ENCODE results near the gene NHERF1.

NHERF1 gene

GRCh38 chr17:74749279-74750038 is 1.0 kb downstream of the NHERF1 start:
- Mint-ChIP-seq H3K4me3 (peak overlapping the region; percentile 96), H3K27ac (peak overlapping the region; percentile 90), H3K27me3 (no peaks in the 10 kb centered on the region), H3K9me3 (no peaks in the 10 kb centered on the region), H3K36me3 (peaks cover 8% of the 10 kb centered on the region), H3K4me1 (peaks cover 44% of the 10 kb centered on the region)
- DNase-seq (ENCODE audit: low spot score in 2 of 2) (no peak), ATAC-seq (ENCODE audit: low read depth) (peak; percentile 1)

GRCh38 chr17:74750039-74750326 is 1.6 kb downstream of the NHERF1 start:
- ATAC-seq (ENCODE audit: low read depth) (no peak), DNase-seq (ENCODE audit: low spot score in 2 of 2) (no peak)
- H3K9me3 Mint-ChIP-seq = no peaks in the 10 kb centered on the region
- peaks cover 40% of the 10 kb centered on the region for H3K4me1 Mint-ChIP-seq
- H3K4me3 Mint-ChIP-seq = peak overlapping the region; percentile 96
- H3K36me3 Mint-ChIP-seq = peaks cover 8% of the 10 kb centered on the region
- H3K27ac Mint-ChIP-seq = peak overlapping the region; percentile 90
- H3K27me3 Mint-ChIP-seq = no peaks in the 10 kb centered on the region

- no peak for DNase-seq (ENCODE audit: low spot score in 2 of 2)
- Mint-ChIP-seq H3K36me3 (peaks cover 8% of the 10 kb centered on the region), H3K4me3 (peak overlapping the region; percentile 96), H3K9me3 (no peaks in the 10 kb centered on the region), H3K27ac (no peak overlapping the region), H3K4me1 (peaks cover 43% of the 10 kb centered on the region), H3K27me3 (no peaks in the 10 kb centered on the region)
- ATAC-seq (ENCODE audit: low read depth) = no peak
Observed at GRCh38 chr17:74750327-74751069, 2.1 kb downstream of the NHERF1 start.

GRCh38 chr17:74752415-74752814 is 4.0 kb downstream of the NHERF1 start:
- H3K27ac Mint-ChIP-seq = peak overlapping the region; percentile 12
- peak overlapping the region; percentile 4 for H3K4me3 Mint-ChIP-seq
- DNase-seq (ENCODE audit: low spot score in 2 of 2) (no peak), ATAC-seq (ENCODE audit: low read depth) (no peak)
- H3K9me3 Mint-ChIP-seq = no peaks in the 10 kb centered on the region
- no peaks in the 10 kb centered on the region for H3K27me3 Mint-ChIP-seq
- peaks cover 8% of the 10 kb centered on the region for H3K36me3 Mint-ChIP-seq
- peaks cover 45% of the 10 kb centered on the region for H3K4me1 Mint-ChIP-seq

- ATAC-seq (ENCODE audit: low read depth) = no peak
- H3K9me3 Mint-ChIP-seq = no peaks in the 10 kb centered on the region
- no peaks in the 10 kb centered on the region for H3K27me3 Mint-ChIP-seq
- DNase-seq (ENCODE audit: low spot score in 2 of 2) = no peak
- no peak overlapping the region for H3K27ac Mint-ChIP-seq
- H3K4me1 Mint-ChIP-seq = peaks cover 48% of the 10 kb centered on the region
- H3K36me3 Mint-ChIP-seq = peaks cover 8% of the 10 kb centered on the region
- H3K4me3 Mint-ChIP-seq = no peak overlapping the region
Observed at GRCh38 chr17:74752822-74753401, 4.5 kb downstream of the NHERF1 start.

- peaks cover 8% of the 10 kb centered on the region for H3K36me3 Mint-ChIP-seq
- peaks cover 61% of the 10 kb centered on the region for H3K4me1 Mint-ChIP-seq
- H3K27ac Mint-ChIP-seq = no peak overlapping the region
- no peak for DNase-seq (ENCODE audit: low spot score in 2 of 2)
- no peak overlapping the region for H3K4me3 Mint-ChIP-seq
- no peak for ATAC-seq (ENCODE audit: low read depth)
- H3K9me3 Mint-ChIP-seq = no peaks in the 10 kb centered on the region
- H3K27me3 Mint-ChIP-seq = no peaks in the 10 kb centered on the region
Observed at GRCh38 chr17:74754832-74755231, 6.4 kb downstream of the NHERF1 start.

- Mint-ChIP-seq H3K36me3 (peaks cover 8% of the 10 kb centered on the region), H3K4me3 (no peak overlapping the region), H3K9me3 (no peaks in the 10 kb centered on the region), H3K27ac (no peak overlapping the region), H3K27me3 (no peaks in the 10 kb centered on the region), H3K4me1 (peaks cover 56% of the 10 kb centered on the region)
- ATAC-seq (ENCODE audit: low read depth) (no peak), DNase-seq (ENCODE audit: low spot score in 2 of 2) (no peak)
Observed at GRCh38 chr17:74755533-74755932, 7.1 kb downstream of the NHERF1 start.

- no peak overlapping the region for H3K4me3 Mint-ChIP-seq
- H3K9me3 Mint-ChIP-seq = no peaks in the 10 kb centered on the region
- H3K27ac Mint-ChIP-seq = no peak overlapping the region
- H3K27me3 Mint-ChIP-seq = no peaks in the 10 kb centered on the region
- DNase-seq (ENCODE audit: low spot score in 2 of 2) (no peak), ATAC-seq (ENCODE audit: low read depth) (no peak)
- peaks cover 48% of the 10 kb centered on the region for H3K4me1 Mint-ChIP-seq
- H3K36me3 Mint-ChIP-seq = peaks cover 4% of the 10 kb centered on the region
Observed at GRCh38 chr17:74756891-74757290, 8.5 kb downstream of the NHERF1 start.

- no peaks in the 10 kb centered on the region for H3K9me3 Mint-ChIP-seq
- no peak overlapping the region for H3K4me3 Mint-ChIP-seq
- H3K27ac Mint-ChIP-seq = no peak overlapping the region
- peaks cover 2% of the 10 kb centered on the region for H3K36me3 Mint-ChIP-seq
- DNase-seq (ENCODE audit: low spot score in 2 of 2) (no peak), ATAC-seq (ENCODE audit: low read depth) (no peak)
- H3K27me3 Mint-ChIP-seq = no peaks in the 10 kb centered on the region
- H3K4me1 Mint-ChIP-seq = peaks cover 44% of the 10 kb centered on the region
Observed at GRCh38 chr17:74757502-74757901, 9.1 kb downstream of the NHERF1 start.

GRCh38 chr17:74757931-74758847 is 9.8 kb downstream of the NHERF1 start:
- no peaks in the 10 kb centered on the region for H3K27me3 Mint-ChIP-seq
- H3K9me3 Mint-ChIP-seq = no peaks in the 10 kb centered on the region
- H3K4me1 Mint-ChIP-seq = peaks cover 40% of the 10 kb centered on the region
- H3K27ac Mint-ChIP-seq = peak overlapping the region; percentile 50
- peak overlapping the region; percentile 63 for H3K4me3 Mint-ChIP-seq
- DNase-seq (ENCODE audit: low spot score in 2 of 2) (no peak), ATAC-seq (ENCODE audit: low read depth) (no peak)
- H3K36me3 Mint-ChIP-seq = no peaks in the 10 kb centered on the region

- Mint-ChIP-seq H3K9me3 (no peaks in the 10 kb centered on the region), H3K27me3 (no peaks in the 10 kb centered on the region), H3K36me3 (no peaks in the 10 kb centered on the region), H3K27ac (peak overlapping the region; percentile 50), H3K4me3 (peak overlapping the region; percentile 63), H3K4me1 (peaks cover 36% of the 10 kb centered on the region)
- DNase-seq (ENCODE audit: low spot score in 2 of 2) = no peak
- ATAC-seq (ENCODE audit: low read depth) = peak; percentile 50
Observed at GRCh38 chr17:74758848-74759168, 10.4 kb downstream of the NHERF1 start.

GRCh38 chr17:74759243-74759801 is 10.9 kb downstream of the NHERF1 start:
- Mint-ChIP-seq H3K27me3 (no peaks in the 10 kb centered on the region), H3K9me3 (no peaks in the 10 kb centered on the region), H3K27ac (peak overlapping the region; percentile 50), H3K4me3 (peak overlapping the region; percentile 63), H3K4me1 (peaks cover 34% of the 10 kb centered on the region), H3K36me3 (no peaks in the 10 kb centered on the region)
- DNase-seq (ENCODE audit: low spot score in 2 of 2) (no peak), ATAC-seq (ENCODE audit: low read depth) (peak; percentile 86)

- no peak overlapping the region for H3K4me3 Mint-ChIP-seq
- ATAC-seq (ENCODE audit: low read depth) (no peak), DNase-seq (ENCODE audit: low spot score in 2 of 2) (no peak)
- no peaks in the 10 kb centered on the region for H3K27me3 Mint-ChIP-seq
- H3K4me1 Mint-ChIP-seq = peaks cover 34% of the 10 kb centered on the region
- H3K36me3 Mint-ChIP-seq = no peaks in the 10 kb centered on the region
- no peak overlapping the region for H3K27ac Mint-ChIP-seq
- H3K9me3 Mint-ChIP-seq = no peaks in the 10 kb centered on the region
Observed at GRCh38 chr17:74759941-74760340, 11.5 kb downstream of the NHERF1 start.
